HepG2 (cell line): ENCODE results near the gene DFFA. TPM values are rescaled to one million over a fixed set of nuclear protein-coding genes. Genes with fewer than 3 reads are reported as not detected.

Experiments
- E2F2 ChIP-seq: sonication (generic); formaldehyde crosslinking; IDR thresholded peaks from 2 replicates; pipeline ENCODE4 v1.4.0; 2020; ENCODE audit warnings: missing genetic modification reagents, borderline replicate concordance
- ELF3 ChIP-seq: IDR thresholded peaks from 2 replicates; pipeline ENCODE4 v1.6.1; 2016; ENCODE audit warnings: missing genetic modification reagents, missing compliant biosample characterization
- GPN1 ChIP-seq: sonication (generic); formaldehyde crosslinking; IDR thresholded peaks from 2 replicates; pipeline ENCODE4 v1.5.1; 2020; ENCODE audit warnings: missing genetic modification reagents, borderline replicate concordance
- HNRNPH1 ChIP-seq: fragments of 200-400 bp; formaldehyde crosslinking; optimal IDR thresholded peaks from 2 replicates; pipeline ENCODE3; 2017; ENCODE audit warnings: mild to moderate bottlenecking, low read depth, low read length
- HOXA3 ChIP-seq: sonication (generic); formaldehyde crosslinking; IDR thresholded peaks from 2 replicates; pipeline ENCODE4 v1.5.0; 2020; ENCODE audit warnings: missing genetic modification reagents
- ISX ChIP-seq: sonication (generic); formaldehyde crosslinking; conservative IDR thresholded peaks from 2 replicates; pipeline ENCODE4 v1.5.0; 2020; ENCODE audit warnings: missing genetic modification reagents
- KMT2B ChIP-seq: IDR thresholded peaks from 2 replicates; pipeline ENCODE4 v1.6.1; 2016; ENCODE audit warnings: missing genetic modification reagents, missing compliant biosample characterization
- MAFF ChIP-seq: IDR thresholded peaks from 2 replicates; pipeline ENCODE4 v1.6.1; 2011; ENCODE audit warnings: low read depth, low read length, improper control_type of control experiment
- MED8 ChIP-seq: sonication (generic); formaldehyde crosslinking; IDR thresholded peaks from 2 replicates; pipeline ENCODE4 v1.8.1; 2023; ENCODE audit warnings: mild to moderate bottlenecking, missing genetic modification reagents; ENCODE audit not compliant: insufficient replicate concordance
- ONECUT2 ChIP-seq: sonication (generic); formaldehyde crosslinking; IDR thresholded peaks from 2 replicates; pipeline ENCODE4 v1.4.0; 2020; ENCODE audit warnings: missing genetic modification reagents
- RAD21 ChIP-seq: fragments of 450-650 bp; formaldehyde crosslinking; IDR thresholded peaks from 2 replicates; pipeline ENCODE4 v1.5.0; 2020; ENCODE audit warnings: mild to moderate bottlenecking
- SMARCE1 ChIP-seq: fragments of 450-650 bp; IDR thresholded peaks from 2 replicates; pipeline ENCODE4 v1.6.1; 2017; ENCODE audit warnings: borderline replicate concordance
- SNAPC2 ChIP-seq: sonication (generic); formaldehyde crosslinking; IDR thresholded peaks from 2 replicates; pipeline ENCODE4 v1.8.1; 2022; ENCODE audit warnings: mild to moderate bottlenecking, missing genetic modification reagents
- SP2 ChIP-seq: sonication (generic); formaldehyde crosslinking; IDR thresholded peaks from 2 replicates; pipeline ENCODE4 v1.5.1; 2020; ENCODE audit warnings: mild to moderate bottlenecking, missing genetic modification reagents
- ZBTB21 ChIP-seq: sonication (generic); formaldehyde crosslinking; IDR thresholded peaks from 2 replicates; pipeline ENCODE4 v1.4.0; 2020; ENCODE audit warnings: missing genetic modification reagents
- ZBTB43 ChIP-seq: sonication (generic); formaldehyde crosslinking; conservative IDR thresholded peaks from 2 replicates; pipeline ENCODE4 v1.4.0; 2020; ENCODE audit warnings: missing genetic modification reagents
- ZBTB46 ChIP-seq: sonication (generic); formaldehyde crosslinking; IDR thresholded peaks from 2 replicates; pipeline ENCODE4 v1.4.0; 2020; ENCODE audit warnings: mild to moderate bottlenecking, missing genetic modification reagents, borderline replicate concordance
- ZNF253 ChIP-seq: sonication (generic); formaldehyde crosslinking; IDR thresholded peaks from 2 replicates; pipeline ENCODE4 v1.8.0; 2022; ENCODE audit warnings: mild to moderate bottlenecking, missing genetic modification reagents, borderline replicate concordance
- ZNF260 ChIP-seq: sonication (generic); formaldehyde crosslinking; IDR thresholded peaks from 2 replicates; pipeline ENCODE4 v1.4.0; 2020; ENCODE audit warnings: missing genetic modification reagents, low read depth, mild to moderate bottlenecking, borderline replicate concordance
- ZNF598 ChIP-seq: sonication (generic); formaldehyde crosslinking; IDR thresholded peaks from 2 replicates; pipeline ENCODE4 v1.5.1; 2020; ENCODE audit warnings: mild to moderate bottlenecking, missing genetic modification reagents, borderline replicate concordance
- ZNF724P ChIP-seq: sonication (generic); formaldehyde crosslinking; IDR thresholded peaks from 2 replicates; pipeline ENCODE4 v1.8.0; 2022; ENCODE audit warnings: missing genetic modification reagents, borderline replicate concordance
- polyA plus RNA-seq, 8 experiments: library from polyadenylated mRNA; depleted of rRNA in 3 of 8; stranded (reverse) in 7 of 8; unstranded in 1 of 8; fragments of >200 nt; fragmentation: Illumina TruSeq in 4 of 8; extraction: Trizol in 4 of 8; gene quantifications; 2 replicates each; pipeline versions ENCODE4 v1.2.1 to v1.2.3, GENCODE V29; 2011 to 2016; ENCODE audit warnings: low read depth in 4 of 8, missing spikeins in 1 of 8, mixed read lengths in 1 of 8; ENCODE audit not compliant: insufficient read depth in 1 of 8
- total RNA-seq, 5 experiments: library from RNA; depleted of rRNA; stranded (reverse); fragments of >200 nt; fragmentation: Illumina TruSeq; extraction: Trizol; gene quantifications; 2 replicates each; pipeline ENCODE4 v1.2.3, GENCODE V29; 2016; ENCODE audit warnings: low read depth in 1 of 5
- TF ChIP-seq, protein P1 (sequence below): sonication (generic); formaldehyde crosslinking; IDR thresholded peaks from 2 replicates; pipeline ENCODE4 v1.8.0; 2022; ENCODE audit warnings: mild to moderate bottlenecking, missing genetic modification reagents; ENCODE audit not compliant: insufficient replicate concordance
- TF ChIP-seq, protein P2 (sequence below): sonication (generic); formaldehyde crosslinking; IDR thresholded peaks from 2 replicates; pipeline ENCODE4 v1.9.0; 2022; ENCODE audit warnings: missing genetic modification reagents, mild to moderate bottlenecking, borderline replicate concordance

DFFA gene
- total and polyA plus RNA-seq, 2 of the 13 experiments (the other 11 are each of a cell fraction or from before 2014, with no cell fraction given): 16.5 to 33.9 TPM

- TF ChIP-seq SNAPC2 (no peak), ZBTB43 (CRISPR knock-in tag) (no peak), ZNF724P (CRISPR knock-in tag) (no peak), GPN1 (CRISPR knock-in tag) (no peak), SP2 (no peak), KMT2B (CRISPR knock-in tag) (peak; percentile 36; the same call in 1 of the 2 replicates), HOXA3 (CRISPR knock-in tag) (0 out of 2 replicates have a peak, but pooled peaks have one; percentile 18), ZNF598 (no peak), HNRNPH1 (no peak), ELF3 (0 out of 2 replicates have a peak, but pooled peaks have one; percentile 24), RAD21 (CRISPR knock-in tag) (peak; percentile 70), ONECUT2 (CRISPR knock-in tag) (no peak), MAFF (no peak), ZBTB21 (CRISPR knock-in tag) (no peak), ZBTB46 (CRISPR knock-in tag) (no peak), ZNF260 (no peak), ZNF253 (CRISPR knock-in tag) (no peak), SMARCE1 (no peak), ISX (CRISPR knock-in tag) (no peak), MED8 (CRISPR knock-in tag) (no peak), E2F2 (CRISPR knock-in tag) (no peak)
- TF ChIP-seq, protein P1, sequence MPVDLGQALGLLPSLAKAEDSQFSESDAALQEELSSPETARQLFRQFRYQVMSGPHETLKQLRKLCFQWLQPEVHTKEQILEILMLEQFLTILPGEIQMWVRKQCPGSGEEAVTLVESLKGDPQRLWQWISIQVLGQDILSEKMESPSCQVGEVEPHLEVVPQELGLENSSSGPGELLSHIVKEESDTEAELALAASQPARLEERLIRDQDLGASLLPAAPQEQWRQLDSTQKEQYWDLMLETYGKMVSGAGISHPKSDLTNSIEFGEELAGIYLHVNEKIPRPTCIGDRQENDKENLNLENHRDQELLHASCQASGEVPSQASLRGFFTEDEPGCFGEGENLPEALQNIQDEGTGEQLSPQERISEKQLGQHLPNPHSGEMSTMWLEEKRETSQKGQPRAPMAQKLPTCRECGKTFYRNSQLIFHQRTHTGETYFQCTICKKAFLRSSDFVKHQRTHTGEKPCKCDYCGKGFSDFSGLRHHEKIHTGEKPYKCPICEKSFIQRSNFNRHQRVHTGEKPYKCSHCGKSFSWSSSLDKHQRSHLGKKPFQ (CRISPR knock-in tag): no peak
- TF ChIP-seq, protein P2, sequence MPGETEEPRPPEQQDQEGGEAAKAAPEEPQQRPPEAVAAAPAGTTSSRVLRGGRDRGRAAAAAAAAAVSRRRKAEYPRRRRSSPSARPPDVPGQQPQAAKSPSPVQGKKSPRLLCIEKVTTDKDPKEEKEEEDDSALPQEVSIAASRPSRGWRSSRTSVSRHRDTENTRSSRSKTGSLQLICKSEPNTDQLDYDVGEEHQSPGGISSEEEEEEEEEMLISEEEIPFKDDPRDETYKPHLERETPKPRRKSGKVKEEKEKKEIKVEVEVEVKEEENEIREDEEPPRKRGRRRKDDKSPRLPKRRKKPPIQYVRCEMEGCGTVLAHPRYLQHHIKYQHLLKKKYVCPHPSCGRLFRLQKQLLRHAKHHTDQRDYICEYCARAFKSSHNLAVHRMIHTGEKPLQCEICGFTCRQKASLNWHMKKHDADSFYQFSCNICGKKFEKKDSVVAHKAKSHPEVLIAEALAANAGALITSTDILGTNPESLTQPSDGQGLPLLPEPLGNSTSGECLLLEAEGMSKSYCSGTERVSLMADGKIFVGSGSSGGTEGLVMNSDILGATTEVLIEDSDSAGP (CRISPR knock-in tag): no peak; the same call in 1 of the 2 replicates
Measured at GRCh38 chr1:10507111-10507879, 35.0 kb upstream of the DFFA start (continued).
